COLO668 (cell line): ENCODE data around the gene PTPRN2.
"Not testable (repeated sequence)": the region's sequence is repeated elsewhere in the genome, so short reads cannot be mapped to it uniquely, and the experiment has no call there.

Experiments used
- DNase-seq: peaks from one replicate; lab custom pipeline; 2025; ENCODE audit not compliant: unreplicated experiment; lab: John Stamatoyannopoulos, UW

The PTPRN2 gene

GRCh38 chr7:158424531-158424930 lies 163.1 kb downstream of the PTPRN2 start:
- no peak for DNase-seq

- DNase-seq = no peak
Observed at GRCh38 chr7:158424011-158424410, 163.6 kb downstream of the PTPRN2 start.

GRCh38 chr7:158422887-158423560 lies 164.6 kb downstream of the PTPRN2 start:
- DNase-seq = no peak

- DNase-seq = no peak
Observed at GRCh38 chr7:158422196-158422886, 165.3 kb downstream of the PTPRN2 start.

GRCh38 chr7:158421361-158421760 lies 166.3 kb downstream of the PTPRN2 start:
- no peak for DNase-seq

- DNase-seq = no peak
Observed at GRCh38 chr7:158420591-158421340, 166.9 kb downstream of the PTPRN2 start.

- no peak for DNase-seq
Observed at GRCh38 chr7:158419238-158419785, 168.3 kb downstream of the PTPRN2 start.

- DNase-seq = not testable (repeated sequence)
Observed at GRCh38 chr7:158418395-158418794, 169.2 kb downstream of the PTPRN2 start.

GRCh38 chr7:158416283-158416933 lies 171.2 kb downstream of the PTPRN2 start:
- DNase-seq = no peak

GRCh38 chr7:158415316-158415715 lies 172.3 kb downstream of the PTPRN2 start:
- DNase-seq = no peak

GRCh38 chr7:158414486-158414961 lies 173.1 kb downstream of the PTPRN2 start:
- no peak for DNase-seq

- DNase-seq = no peak
Observed at GRCh38 chr7:158414002-158414401, 173.6 kb downstream of the PTPRN2 start.

- DNase-seq = no peak
Observed at GRCh38 chr7:158411232-158411950, 176.2 kb downstream of the PTPRN2 start.

- DNase-seq = no peak
Observed at GRCh38 chr7:158410720-158411119, 176.9 kb downstream of the PTPRN2 start.

- DNase-seq = no peak
Observed at GRCh38 chr7:158409816-158410330, 177.8 kb downstream of the PTPRN2 start.

GRCh38 chr7:158409120-158409519 lies 178.5 kb downstream of the PTPRN2 start:
- DNase-seq = no peak

GRCh38 chr7:158408318-158408920 lies 179.2 kb downstream of the PTPRN2 start:
- no peak for DNase-seq

GRCh38 chr7:158407581-158408317 lies 179.9 kb downstream of the PTPRN2 start:
- peak; percentile 29 for DNase-seq

- no peak for DNase-seq
Observed at GRCh38 chr7:158406801-158407200, 180.8 kb downstream of the PTPRN2 start.
